ENCODE measurements around the gene ATP1A1.

Gene ATP1A1

DNA sequence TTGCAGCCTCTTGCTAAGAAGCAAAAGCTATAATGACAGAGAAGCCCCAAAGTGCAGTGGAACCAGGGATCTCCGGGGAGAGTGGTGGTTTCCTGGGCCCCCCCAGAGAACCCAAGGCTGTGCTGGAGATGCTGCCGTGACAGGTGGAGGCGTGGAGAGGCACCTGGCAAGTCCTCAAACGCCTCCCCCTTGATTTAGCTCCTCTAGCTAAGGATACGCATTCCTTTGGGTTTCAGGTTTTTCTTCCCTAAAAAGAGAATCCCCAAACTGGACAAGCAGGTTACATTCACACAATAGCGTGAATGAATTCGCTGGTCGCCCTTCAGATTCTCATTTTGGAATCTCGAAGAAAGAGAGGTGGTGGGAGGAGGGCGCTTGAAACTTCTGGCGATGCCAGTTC lies 853 bp upstream of the ATP1A1 start:
- no peak for DNase-seq (ENCODE audit: low read depth)

DNA sequence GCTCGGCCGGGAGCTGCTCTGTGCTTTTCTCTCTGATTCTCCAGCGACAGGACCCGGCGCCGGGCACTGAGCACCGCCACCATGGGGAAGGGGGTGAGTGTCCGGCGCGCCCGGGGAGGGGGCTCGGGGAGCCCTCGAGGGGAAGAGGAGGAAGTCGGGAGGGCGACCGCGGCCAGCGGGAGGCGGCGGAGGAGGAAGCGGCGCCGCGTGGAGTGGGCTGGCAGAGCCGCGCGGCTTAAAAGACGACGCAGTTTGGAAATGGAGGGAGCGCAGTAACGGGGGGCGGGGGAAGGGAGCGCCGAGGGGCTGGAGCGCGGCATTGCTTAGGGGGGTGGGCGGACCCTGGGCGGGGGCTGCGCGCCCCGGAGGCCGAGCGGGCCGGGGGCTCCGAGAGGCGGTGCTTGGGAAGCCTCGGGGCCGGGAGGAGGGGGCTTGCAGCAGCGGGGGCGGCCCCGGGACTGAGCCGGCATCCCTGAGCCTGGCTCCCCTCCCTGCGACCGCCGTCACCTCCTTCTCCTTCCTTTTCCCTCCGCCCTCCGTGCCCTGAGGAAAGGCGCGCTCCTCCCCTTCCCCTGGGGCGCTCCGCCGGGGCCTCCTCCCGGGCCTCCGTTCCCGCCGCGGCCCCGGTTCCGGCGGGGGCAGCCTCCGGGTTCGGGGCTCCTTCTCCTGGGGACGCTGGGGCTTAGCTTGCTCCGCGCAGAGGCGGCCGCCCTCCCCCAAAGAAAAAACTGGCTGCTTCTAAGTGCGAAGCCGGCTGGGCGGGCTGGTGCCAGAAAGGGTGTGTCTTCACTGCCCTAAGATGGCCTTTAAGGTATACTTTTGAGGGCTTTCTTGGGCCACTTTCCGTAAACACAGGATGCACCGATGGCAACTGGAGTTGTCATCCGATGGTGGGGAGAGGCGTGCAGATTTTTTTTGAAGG lies 648 bp downstream of the ATP1A1 start:
- peak; percentile 70 for DNase-seq (ENCODE audit: low read depth)

DNA sequence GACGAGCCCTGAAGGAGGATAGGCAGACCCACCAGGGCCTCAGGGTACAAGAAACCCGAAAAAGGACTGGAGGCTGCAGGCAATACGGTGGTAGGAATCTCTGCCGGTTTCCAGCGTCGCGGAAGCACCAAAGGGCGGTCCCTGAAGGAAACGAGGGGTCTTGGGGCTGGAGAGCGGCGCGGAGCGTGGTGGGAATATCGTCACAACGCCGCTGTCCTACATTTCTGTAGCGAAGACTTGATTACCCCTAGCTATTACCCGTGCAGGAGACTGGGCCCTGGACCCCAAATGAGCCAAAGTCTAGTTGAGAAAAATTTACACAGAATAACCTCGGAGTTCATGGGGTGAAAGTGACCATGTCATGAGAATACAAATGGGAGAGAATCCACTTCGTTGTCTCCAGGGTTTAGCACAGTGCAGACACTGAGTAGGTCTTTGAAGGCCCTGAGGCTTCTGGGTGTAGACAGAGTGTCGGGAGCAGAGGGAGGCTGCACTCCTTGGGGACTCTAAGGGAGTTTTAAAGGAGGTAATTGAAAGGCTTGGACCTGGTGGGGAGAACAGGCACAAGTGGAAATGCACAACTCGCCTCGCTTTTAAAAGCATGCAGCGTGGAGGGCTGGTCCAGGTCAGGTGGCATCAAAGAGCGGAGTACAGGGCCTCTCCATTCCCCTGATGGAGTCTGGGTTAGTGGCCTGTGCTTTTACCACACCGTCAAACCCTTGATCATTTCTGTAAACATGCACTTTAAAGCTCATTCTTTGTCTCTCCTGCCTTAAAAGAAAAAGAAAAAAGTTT lies 1.5 kb downstream of the ATP1A1 start:
- peak; percentile 22 for DNase-seq (ENCODE audit: low read depth)

DNA sequence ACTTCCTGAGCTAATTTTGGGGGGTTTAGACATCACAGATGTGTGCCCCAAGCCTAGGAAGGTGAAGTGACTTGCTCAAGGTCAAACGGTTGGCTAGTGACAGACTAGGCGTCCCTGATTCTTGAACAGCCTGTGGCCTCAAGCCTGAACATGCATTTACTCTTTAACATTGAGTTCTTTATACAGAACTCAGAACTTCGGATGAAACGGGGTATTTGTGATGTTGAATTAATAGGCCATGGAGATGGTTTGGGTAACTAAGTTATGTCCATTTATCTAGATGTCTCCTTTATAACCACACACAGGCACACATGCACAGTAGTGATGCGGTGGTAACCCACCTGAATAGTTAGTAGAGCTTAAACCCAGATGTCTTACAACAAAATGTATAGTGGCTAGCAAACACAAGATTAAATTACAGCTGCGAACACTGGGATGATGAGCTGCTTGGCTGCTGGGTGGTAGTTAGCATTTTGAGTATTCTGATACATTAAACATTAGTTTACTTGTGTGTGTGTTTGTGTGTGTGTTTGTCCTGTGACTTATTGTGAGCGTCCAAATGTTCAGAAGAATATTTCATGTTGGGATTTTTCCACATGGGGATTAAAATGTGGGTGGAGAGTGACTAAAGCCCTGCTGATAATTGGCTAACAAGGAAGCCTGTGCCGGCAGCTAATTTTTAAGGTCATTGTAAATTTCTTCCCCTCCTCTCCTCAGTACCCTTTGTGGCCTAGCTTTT lies 2.3 kb downstream of the ATP1A1 start:
- DNase-seq (ENCODE audit: low read depth): peak; percentile 21

DNA sequence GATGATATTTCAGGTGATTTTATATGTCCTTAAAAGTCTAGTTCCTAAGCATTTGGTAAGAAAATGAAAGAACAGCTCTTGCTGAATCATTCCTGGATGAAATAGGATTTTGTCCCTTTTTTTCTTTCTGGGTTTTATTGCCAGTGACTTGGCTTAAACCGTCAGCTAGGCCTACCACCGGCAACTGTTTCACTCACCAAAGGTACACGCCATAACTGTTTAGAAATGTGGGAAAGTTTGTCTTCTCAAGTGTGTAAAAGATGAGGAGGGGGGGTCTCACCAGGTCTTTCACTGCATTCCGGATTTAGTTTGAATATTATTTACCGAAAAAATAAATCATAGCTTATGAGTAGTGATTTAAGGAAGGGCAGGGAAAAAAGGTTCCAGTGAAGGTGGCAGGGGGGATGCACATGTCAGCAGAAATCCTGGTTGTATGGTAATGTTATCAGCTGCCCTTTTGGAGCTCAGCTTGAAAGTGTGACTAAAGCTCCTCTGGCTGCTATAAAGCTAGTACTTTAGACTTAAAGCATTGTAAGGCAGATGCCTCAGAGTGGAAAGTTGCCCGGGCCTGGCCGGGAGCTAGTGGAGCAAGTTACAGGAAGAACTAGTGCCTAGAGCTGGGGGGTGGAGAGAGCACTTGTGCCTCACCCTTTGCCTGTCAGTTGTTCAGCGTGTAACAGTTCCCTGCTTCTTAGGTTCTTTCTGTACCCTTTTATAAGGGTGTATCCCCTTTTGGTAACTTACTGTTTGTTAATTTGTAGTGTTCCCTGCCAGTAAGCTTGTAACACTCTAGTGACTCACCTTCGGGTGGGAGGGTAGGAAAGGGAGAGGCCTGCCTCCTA lies 3.1 kb downstream of the ATP1A1 start:
- DNase-seq (ENCODE audit: low read depth): peak; percentile 82

DNA sequence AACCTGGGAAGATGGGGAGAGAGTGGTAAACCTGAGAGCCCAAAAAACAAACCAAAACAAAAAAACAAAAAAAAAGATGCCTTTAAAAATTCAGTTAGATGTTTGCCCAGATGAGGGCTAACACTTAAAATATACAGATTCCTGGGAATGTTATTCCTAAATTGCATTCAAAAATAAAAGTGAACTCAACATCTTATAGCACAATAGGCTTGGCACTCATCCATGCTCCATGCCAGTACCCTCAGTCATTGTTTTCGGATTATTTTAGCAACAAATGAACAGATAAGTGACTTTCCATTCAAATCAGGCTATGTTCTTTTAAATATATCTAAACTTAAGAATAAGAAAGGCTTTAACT lies 3.7 kb downstream of the ATP1A1 start:
- no peak for DNase-seq (ENCODE audit: low read depth)

DNA sequence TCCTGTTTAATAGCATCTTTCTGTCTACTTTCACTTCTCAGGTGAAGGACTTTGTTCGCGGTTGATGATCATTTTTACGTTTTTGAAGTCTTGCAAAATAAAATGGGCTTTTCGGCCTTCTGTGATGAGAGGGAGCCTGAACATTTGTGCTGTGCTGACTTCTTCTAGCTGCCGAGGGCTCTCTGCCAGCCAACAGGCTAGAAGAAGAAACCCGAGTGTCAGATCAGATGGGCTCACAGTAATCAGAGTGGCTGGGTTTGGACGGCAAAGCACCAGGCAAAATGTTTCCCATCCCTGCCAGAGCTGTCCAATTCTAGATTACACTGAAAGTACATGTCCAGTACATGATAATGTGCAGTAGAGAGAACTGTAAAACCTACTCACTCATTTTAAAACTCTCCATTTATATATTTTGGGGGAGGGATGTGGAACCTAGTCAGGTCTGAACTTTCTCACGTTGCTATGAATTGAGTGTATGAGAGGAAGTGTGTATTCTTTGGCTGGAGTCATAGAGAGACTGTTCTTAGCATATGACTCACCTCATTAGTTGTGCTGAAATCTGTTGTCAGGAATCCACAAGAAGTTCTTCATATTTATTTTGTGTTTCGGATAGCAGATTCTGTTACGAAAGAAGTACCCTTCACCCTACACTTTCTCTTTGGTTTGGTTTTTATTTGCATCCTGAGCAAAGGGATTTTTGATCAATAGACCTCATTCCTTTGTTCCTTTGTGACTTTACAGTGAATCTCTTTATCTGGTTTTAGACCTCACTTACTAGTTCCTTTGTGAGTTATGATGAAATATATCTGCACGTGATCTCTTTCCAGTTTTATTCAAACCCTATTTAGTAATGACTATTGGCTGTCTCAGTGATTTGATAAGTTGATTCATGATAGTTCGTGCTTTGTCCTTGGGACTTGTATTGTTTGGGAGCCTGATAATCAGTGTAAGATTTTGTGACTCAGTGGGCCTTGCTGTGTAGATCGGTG lies 4.8 kb downstream of the ATP1A1 start:
- DNase-seq (ENCODE audit: low read depth): peak; percentile 92

DNA sequence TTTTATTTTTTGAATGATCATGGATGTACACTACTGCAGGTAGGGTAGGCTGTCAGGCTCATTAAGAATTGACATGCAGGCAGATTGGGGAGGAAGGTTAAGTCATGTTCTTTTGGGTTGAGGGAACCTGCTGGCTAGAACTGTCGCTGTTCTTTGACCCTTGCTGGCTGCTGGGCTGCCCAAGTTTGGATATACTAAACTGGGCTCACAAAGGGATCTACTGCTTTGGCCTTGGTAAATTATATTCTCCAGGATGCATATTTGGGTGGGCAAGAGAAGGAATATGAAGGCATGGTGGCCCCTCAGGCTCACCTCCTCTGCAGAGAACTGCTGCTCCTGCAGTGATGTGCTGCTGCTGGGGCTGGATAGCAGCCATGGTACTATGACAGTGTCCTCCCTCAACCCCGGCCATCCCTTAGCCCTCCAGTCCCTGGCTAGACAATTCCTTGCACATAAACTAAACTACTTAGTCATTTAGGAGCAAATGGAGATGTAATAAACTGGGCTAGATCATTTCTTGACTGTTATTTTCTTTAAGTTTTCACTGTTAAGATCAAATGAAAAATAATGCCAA lies 6.1 kb downstream of the ATP1A1 start:
- no peak for DNase-seq (ENCODE audit: low read depth)

DNA sequence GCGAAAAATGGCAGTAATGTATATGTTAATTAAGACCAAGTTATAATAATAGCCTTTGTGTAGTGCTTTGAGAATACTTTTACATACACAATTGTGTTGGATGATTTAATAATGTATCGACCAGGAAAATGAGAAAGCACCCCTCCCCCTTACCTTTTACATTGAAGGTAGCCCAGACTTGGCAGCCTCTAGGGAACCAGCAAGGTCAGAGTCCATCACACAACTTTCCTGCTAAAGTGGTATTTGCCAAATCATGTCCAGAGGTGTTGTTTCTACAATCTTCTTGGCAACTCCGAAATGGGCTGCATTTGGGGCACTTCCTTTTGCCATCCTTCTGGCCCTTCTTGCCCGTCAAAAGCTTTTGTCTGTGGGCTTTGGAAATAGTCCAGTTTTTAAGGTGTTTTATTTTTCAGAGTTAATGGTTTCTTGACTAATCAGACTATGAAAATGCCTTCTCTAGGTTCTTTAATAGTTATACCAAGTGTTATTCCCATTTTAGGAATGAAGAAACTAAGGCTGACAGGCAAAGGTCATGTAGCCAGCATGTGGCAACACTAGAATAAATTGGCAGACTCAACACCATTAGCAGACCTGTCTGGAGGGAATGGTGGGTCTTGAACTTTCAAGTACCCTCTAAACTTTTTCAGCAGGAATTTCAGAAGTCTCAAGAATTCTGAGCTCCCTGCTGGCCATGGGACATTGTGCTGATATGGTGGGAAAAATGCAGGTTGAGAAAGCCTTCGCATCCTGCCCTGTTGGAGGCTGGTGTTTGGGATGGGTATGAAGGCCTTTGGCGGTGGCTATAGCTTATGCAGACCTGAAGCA lies 6.8 kb downstream of the ATP1A1 start:
- DNase-seq (ENCODE audit: low read depth): no peak

DNA sequence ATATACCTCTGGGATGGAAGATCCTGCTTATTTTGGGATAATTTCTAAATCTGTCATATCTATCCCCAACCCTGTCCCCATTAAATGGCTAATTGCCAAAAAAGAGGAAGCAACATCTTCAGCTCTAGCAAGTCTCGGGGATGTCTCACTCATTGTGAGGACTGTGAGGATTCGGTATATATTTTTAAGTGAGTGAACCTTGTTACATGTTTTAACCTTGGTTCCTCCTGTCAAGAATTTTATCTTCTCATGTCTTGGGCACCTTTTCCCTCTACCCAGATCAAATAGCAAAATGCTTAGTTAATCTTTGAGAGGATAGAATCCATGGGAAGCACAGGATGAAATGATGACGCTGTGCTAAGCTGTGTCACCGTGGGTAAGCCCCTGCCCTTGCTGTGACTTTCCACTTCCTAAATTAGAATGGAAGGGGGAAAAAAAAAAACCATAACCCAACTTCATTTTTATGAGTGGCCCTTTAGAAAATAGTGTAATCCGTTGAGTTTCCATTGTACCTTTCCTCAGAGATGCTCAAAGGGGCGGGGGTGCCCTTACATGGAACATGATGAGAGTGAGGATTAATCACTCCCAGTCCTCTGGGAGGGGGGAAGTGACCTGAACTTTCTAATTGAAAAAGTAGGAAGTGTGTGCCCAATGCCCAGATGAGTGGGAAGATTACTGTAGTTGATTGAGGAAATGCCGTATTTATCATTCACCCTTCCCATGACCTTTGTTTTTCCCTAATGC lies 7.6 kb downstream of the ATP1A1 start:
- no peak for DNase-seq (ENCODE audit: low read depth)

DNA sequence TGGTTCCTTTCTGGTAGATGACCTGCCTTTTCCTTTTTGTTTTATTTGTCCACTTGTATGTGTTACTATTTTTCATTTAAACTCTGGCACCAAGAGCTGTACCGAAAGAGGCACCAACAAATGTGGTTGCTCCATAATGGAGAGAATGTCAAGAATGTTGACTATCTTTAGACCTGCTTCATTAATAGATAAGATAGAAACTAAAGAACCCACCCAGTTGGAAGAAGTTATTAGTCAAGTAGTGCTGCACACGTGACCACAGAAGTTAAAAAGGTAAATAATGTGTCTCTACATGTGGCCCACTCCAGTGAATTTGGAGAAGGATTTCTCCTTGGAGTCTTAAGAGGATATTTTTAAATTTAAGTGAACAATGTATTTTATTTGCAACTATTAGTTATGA lies 9.3 kb downstream of the ATP1A1 start:
- DNase-seq (ENCODE audit: low read depth): no peak

DNA sequence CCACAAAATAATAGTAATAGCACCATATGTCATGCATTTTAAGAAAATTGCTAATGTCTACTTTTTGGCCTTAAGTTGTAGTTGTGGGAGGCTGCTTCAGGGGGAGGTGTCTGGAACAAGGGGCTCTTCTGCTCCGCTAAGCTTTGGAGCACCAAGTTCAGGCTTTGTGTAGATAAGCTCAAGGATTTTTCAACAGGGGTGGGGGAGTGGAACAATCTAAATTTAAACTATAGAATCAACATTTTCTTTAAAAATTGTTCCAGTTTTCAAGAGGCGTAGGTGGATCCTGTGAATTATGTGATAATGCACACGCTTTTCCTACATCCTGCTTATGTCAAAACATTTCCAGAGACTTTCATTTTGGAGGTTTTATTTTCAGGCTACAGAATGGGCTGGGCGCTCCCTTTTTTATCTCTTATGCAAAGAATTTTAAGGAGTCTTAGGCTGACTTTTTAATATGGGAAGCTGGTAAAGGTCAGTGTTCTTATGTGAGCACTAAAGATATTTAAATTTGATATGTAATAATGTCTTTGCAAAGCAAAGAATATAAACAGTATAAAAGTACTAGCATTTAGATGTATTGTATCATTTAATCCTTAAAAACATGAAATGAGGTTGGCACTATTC lies 9.9 kb downstream of the ATP1A1 start:
- no peak for DNase-seq (ENCODE audit: low read depth)

DNA sequence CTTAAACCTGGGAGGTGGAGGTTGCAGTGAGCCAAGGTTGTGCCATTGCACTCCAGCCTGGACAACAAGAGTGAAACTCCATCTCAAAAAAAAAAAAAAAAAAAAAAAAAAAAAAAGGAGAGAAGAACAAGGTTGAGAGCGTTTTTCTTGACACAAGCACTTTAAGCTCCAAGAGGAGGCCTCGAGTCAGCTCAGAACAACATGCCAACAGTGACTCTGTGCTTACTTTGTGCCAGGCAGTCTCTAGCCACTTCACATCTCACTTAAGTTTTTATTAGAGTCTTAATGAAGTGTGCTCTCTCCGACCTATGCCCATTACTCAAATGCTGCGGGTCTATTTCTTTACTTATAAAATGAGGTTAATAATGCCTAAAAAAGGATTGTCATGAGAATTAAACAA lies 13.0 kb downstream of the ATP1A1 start:
- no peak for DNase-seq (ENCODE audit: low read depth)

DNA sequence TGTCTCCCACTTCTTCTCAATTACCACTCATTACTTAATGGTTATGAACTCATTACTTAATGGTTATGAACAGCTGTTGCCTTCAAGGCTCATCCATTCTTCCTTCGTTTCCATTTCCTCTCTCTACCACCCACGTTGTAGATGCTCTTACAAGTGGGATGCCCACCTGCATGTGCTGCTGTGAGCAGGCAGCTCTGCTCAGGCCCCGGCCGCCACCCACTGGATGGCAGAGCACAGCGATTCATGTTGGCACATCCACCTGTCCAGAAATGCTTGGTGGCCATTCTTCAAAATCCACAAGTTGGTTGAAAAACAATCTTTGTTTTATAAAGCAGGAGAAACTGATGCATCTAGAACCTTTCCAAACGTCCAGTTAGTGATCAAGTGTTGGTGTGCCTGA lies 14.5 kb downstream of the ATP1A1 start:
- DNase-seq (ENCODE audit: low read depth): no peak

DNA sequence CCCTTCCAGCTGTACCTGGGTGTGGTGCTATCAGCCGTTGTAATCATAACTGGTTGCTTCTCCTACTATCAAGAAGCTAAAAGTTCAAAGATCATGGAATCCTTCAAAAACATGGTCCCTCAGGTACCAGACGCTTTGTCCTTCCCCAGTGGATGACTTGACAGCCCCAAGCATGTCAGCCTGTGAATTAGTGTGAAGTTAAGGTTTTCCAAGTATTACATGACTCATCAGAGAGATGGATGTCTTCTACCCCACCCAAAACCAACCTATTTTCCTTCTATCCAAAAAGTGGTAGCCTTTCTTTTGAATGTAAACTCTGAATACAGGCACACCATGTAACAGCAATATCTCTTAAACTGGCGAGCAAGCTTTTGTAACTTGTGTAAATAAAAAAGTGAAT lies 15.1 kb downstream of the ATP1A1 start:
- DNase-seq (ENCODE audit: low read depth): no peak

DNA sequence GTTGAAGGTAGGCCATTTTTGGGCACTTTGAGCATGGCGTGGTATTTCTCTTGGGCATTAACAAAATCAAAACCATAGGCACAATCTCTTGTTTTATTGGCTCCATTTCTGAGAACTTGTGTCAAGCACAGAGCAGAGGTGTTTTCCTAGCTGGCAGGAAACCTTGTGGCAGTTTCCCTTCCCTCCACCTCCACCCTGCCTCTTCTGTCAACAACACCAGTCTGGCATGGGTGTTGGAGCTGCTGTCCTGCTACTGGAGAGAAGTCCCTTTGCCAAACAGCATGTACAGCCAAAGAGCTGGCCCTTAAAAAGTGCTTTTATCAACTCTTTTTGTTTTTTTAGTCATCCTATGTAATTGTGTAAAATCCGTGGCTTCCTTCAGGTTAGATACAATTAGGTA lies 16.0 kb downstream of the ATP1A1 start:
- no peak for DNase-seq (ENCODE audit: low read depth)

DNA sequence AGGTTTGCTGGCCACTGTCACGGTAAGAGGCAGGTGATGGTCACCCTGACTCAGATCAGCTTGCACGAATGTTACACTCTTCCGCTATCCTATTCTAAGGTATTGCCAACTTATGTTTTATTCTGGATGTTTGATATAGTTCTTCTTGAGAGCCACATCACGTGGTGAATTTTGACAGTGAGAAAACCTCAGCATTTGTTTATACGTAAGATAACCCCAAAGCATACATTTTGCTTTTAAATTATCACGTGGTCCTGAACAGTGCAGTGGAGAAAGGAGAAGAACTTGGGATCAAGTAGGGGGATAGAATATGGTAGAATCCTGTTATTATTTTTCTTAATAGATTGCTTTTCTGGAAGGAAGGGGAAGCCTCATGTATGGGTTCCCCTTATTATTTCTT lies 16.6 kb downstream of the ATP1A1 start:
- no peak for DNase-seq (ENCODE audit: low read depth)

DNA sequence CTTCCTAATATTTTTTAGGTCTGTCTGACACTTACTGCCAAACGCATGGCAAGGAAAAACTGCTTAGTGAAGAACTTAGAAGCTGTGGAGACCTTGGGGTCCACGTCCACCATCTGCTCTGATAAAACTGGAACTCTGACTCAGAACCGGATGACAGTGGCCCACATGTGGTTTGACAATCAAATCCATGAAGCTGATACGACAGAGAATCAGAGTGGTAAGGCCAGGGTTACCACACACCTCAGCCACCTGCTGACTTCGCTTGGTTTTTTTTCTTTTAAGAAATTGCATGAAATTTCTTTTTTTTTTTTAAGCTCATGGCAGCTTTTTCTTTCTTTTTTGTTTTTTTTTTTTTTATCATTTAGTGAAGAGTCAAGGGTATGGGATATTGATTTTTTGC lies 17.2 kb downstream of the ATP1A1 start:
- no peak for DNase-seq (ENCODE audit: low read depth)

Data from ELR (cell line).